ENCODE results near the gene DHX58. TPM values are rescaled to one million over a fixed set of nuclear protein-coding genes. Genes with fewer than 3 reads are reported as not detected.

DHX58 gene
- total and polyA plus RNA-seq, 9 donors: 8.6 to 24.6 (median 19.3) TPM

DNA sequence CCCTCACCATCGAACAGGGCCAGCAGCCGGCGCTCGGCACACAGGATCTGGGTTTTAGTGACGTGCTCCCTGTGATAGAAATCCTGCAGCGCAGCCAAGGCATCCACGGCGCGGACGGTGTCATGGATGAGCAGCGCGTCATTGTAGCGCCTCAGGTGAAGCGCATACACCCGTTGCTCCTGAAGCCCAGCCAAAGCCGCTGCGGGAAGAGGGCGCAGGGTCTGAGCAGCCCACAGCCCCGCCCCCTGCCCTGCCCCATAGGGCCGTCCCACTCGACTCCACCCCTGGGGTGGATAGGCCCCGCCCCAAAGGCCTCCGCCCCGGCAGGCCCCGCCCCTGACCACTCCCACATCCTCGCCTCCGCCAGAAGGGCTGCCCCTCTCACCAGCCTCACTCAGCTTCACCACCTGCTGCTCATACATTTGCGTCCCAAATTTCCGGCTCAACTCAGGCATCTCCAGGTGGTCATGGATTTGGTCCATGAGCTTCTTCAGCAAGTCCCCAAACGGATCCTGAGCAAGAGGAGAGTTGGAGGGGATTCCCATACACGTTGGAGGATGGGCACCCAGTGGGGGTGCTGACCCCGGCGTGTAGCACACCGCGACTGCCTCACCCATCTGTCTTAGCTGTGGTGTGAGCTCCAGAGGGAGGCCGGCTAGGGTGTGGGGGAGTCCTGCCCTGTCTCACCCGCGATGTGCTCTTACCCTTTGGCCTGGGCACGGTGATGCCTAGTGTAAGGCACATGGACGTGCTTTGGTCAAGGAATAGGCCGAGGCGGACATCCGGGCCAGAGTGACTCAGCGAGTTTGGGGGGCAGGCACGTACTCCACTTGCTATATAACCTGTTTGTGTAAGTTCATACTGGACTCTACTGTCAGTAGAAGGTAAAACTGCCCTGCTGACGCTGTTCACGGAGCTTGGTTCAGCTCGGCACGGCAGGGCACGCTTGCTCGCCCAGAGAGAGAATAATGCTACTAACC is 4.6 kb downstream of the DHX58 start:
- Histone ChIP-seq H3K27ac (no peak overlapping the region), H3K27me3 (no peaks in the 10 kb centered on the region), H3K36me3 (no peaks in the 10 kb centered on the region), H3K4me3 (peak overlapping the region; percentile 8), H3K4me1 (ENCODE audit: insufficient read depth) (peaks cover 10% of the 10 kb centered on the region), H3K9me3 (no peaks in the 10 kb centered on the region)
- TF ChIP-seq POLR2A (IDR thresholded peaks at IDR 0.05) (no peak), EP300 (IDR thresholded peaks at IDR 0.05) (no peak)
- TF ChIP-seq, protein P1, sequence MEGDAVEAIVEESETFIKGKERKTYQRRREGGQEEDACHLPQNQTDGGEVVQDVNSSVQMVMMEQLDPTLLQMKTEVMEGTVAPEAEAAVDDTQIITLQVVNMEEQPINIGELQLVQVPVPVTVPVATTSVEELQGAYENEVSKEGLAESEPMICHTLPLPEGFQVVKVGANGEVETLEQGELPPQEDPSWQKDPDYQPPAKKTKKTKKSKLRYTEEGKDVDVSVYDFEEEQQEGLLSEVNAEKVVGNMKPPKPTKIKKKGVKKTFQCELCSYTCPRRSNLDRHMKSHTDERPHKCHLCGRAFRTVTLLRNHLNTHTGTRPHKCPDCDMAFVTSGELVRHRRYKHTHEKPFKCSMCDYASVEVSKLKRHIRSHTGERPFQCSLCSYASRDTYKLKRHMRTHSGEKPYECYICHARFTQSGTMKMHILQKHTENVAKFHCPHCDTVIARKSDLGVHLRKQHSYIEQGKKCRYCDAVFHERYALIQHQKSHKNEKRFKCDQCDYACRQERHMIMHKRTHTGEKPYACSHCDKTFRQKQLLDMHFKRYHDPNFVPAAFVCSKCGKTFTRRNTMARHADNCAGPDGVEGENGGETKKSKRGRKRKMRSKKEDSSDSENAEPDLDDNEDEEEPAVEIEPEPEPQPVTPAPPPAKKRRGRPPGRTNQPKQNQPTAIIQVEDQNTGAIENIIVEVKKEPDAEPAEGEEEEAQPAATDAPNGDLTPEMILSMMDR (IDR thresholded peaks at IDR 0.05): no peak
- intact Hi-C loops (cut with DNase I): no loop called here
- WGBS, 3 donors: 72 to 78% (median 74%) methylated on average over 42 to 51 of the region's 51 CpGs
- peak in 1 of 5 donors; percentile 60 for DNase-seq

DNA sequence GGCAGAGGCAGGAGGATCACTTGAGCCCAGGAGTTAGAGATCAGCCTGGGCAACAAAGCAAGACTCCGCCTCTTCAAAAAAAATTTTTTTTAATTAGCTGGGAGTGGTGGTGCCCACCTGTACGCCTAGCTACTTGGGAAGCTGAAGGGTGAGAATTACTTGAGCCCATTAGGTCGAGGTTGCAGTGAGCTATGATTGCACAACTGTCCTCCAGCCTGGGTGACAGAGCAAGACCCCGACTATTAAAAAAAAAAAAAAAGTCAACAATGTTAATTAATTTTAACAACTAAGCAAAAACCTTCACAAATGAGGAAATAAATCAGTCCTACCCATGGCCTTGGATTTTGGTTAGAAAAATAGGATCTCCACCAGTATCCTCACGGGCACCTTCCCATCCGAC is 5.4 kb downstream of the DHX58 start:
- WGBS, 3 donors: 77 to 81% (median 80%) methylated on average over 6 of the region's 6 CpGs
- no peak for DNase-seq
- H3K27ac ChIP-seq: no peak overlapping the region
- H3K9me3 ChIP-seq: no peaks in the 10 kb centered on the region
- TF ChIP-seq POLR2A (IDR thresholded peaks at IDR 0.05) (no peak), EP300 (IDR thresholded peaks at IDR 0.05) (no peak)
- TF ChIP-seq, protein P1 (IDR thresholded peaks at IDR 0.05): no peak
- H3K36me3 ChIP-seq: no peaks in the 10 kb centered on the region
- intact Hi-C loops (cut with DNase I): no loop called here
- H3K27me3 ChIP-seq: no peaks in the 10 kb centered on the region
- H3K4me1 ChIP-seq (ENCODE audit: insufficient read depth): peaks cover 8% of the 10 kb centered on the region
- peak overlapping the region; percentile 8 for H3K4me3 ChIP-seq

DNA sequence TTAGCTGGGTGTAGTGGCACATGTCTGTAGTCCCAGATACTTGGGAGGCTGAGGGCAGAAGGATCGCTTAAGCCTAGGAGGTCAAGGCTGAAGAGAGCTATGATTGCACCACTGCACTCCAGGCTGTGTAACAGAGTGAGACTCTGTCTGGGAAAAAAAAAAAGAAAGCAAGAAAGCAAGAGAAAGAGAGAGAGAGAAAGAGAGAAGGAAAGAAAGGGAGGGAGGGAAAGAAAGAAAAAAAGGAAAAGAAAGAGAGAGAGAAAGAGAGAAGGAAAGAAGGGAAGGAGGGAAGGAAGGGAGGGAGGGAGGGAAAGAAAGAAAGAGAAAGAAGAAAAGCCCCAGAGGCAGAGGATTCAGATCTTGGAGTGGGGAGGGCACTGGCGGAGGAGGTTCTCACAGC is 6.5 kb downstream of the DHX58 start:
- no peaks in the 10 kb centered on the region for H3K36me3 ChIP-seq
- no peak overlapping the region for H3K27ac ChIP-seq
- TF ChIP-seq, protein P1 (IDR thresholded peaks at IDR 0.05): no peak
- no peak for TF ChIP-seq EP300 (IDR thresholded peaks at IDR 0.05)
- TF ChIP-seq POLR2A (IDR thresholded peaks at IDR 0.05): no peak
- H3K4me1 ChIP-seq (ENCODE audit: insufficient read depth): no peaks in the 10 kb centered on the region
- no peak overlapping the region for H3K4me3 ChIP-seq
- no peak for DNase-seq
- WGBS, 3 donors: 88 to 91% (median 90%) methylated on average over 2 of the region's 2 CpGs
- intact Hi-C loops (cut with DNase I): no loop called here
- no peaks in the 10 kb centered on the region for H3K9me3 ChIP-seq
- no peaks in the 10 kb centered on the region for H3K27me3 ChIP-seq

DNA sequence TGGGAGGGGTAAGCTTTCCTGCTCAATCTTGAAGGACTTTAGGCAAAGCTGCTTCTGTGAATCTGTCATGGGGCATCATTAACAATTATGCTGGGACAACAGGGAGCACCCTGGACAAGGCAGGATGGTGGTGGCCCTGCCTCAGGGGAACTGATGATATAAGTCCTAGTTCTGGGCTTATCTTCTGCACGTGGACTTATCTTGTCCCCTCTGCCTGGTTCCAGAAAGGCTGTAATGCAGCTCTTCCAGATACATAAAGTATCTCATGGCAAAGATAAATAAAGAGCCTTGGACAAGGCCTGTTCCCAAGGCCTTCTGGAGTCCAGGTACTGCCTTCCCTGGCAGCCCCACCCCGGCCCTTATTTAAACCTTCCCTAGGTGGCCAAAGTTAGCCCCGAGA is 8.2 kb downstream of the DHX58 start:
- no peak for TF ChIP-seq EP300 (IDR thresholded peaks at IDR 0.05)
- no peak for TF ChIP-seq POLR2A (IDR thresholded peaks at IDR 0.05)
- TF ChIP-seq, protein P1 (IDR thresholded peaks at IDR 0.05): no peak
- intact Hi-C loops (cut with DNase I): loop anchor here in 2 of 4 donors (5.0 kb wide), 2 partner anchors 37 to 137 kb away; partner anchors contain the start of gene CNP (in 1 of the 2)
- no peaks in the 10 kb centered on the region for H3K9me3 ChIP-seq
- no peak overlapping the region for H3K27ac ChIP-seq
- 63 to 69% (median 66%) methylated on average over 3 of the region's 3 CpGs for whole genome bisulfite sequencing, 3 donors
- H3K36me3 ChIP-seq: no peaks in the 10 kb centered on the region
- no peaks in the 10 kb centered on the region for H3K27me3 ChIP-seq
- no peak for DNase-seq
- no peak overlapping the region for H3K4me3 ChIP-seq
- no peaks in the 10 kb centered on the region for H3K4me1 ChIP-seq (ENCODE audit: insufficient read depth)
